Measurements from ENCODE around the gene SH2D4B. TPM values are rescaled to one million over a fixed set of nuclear protein-coding genes. Genes with fewer than 3 reads are reported as not detected.
A peak's percentile ranks its signal among the peaks of the same experiment; 100 is the strongest.

The SH2D4B gene
- total and polyA plus RNA-seq, 2 of the 13 experiments (the other 11 are each of a cell fraction or from before 2014, with no cell fraction given), result not detected

- DNase-seq (ENCODE audit: low spot score) (no peak), ATAC-seq (no peak), FAIRE-seq (no peak)
- intact Hi-C loops (cut with micrococcal nuclease; ENCODE audit: unreplicated experiment), result no loop called here
- H3K4me3 ChIP-seq (replicated peaks in 1 of 3; ENCODE audit: insufficient read depth in 1 of 3, low read depth in 2 of 3, low read length in 3 of 3), result no peak overlapping the region
- no peak overlapping the region for H2AFZ ChIP-seq (ENCODE audit: low read length)
- H3K4me2 ChIP-seq (ENCODE audit: low read depth, low read length), result no peak overlapping the region
- ChIA-PET POLR2A (no interaction called here), CTCF (ENCODE audit: low intra/inter-chr PET ratio, low total read pairs) (no interaction called here)
- H3K79me2 ChIP-seq (ENCODE audit: insufficient read depth, low read length), result no peaks in the 10 kb centered on the region
- H3K9ac ChIP-seq (ENCODE audit: insufficient read depth, low read depth, low read length), result no peak overlapping the region
- in situ Hi-C loops (cut with HindIII; ENCODE audit: extremely low pct_ligation_motif_present, low pct_unique_long_range_greater_than_20kb), result loop anchor here (25.0 kb wide), 1 partner anchor 256 kb away; no protein-coding TSS in a partner anchor
- no peak overlapping the region for H3K27ac ChIP-seq (ENCODE audit: extremely low read length, insufficient read depth, low read length)
- no TSS peak for BruUV-seq (replicated peaks)
- H3K36me3 ChIP-seq (replicated peaks in 1 of 2; ENCODE audit: control insufficient read depth in 1 of 2, insufficient read depth in 2 of 2, low read length in 2 of 2), result peaks cover 43 to 67% of the 10 kb centered on the region in 2 experiments
- H3K9me3 ChIP-seq (ENCODE audit: low read length), result no peaks in the 10 kb centered on the region
- H3K4me1 ChIP-seq (ENCODE audit: insufficient read depth, low read length), result no peaks in the 10 kb centered on the region
- WGBS (ENCODE audit: low lambda C conversion rate), result 95% methylated on average over 6 of the region's 17 CpGs
- no peaks in the 10 kb centered on the region for H3K27me3 ChIP-seq (ENCODE audit: control insufficient read depth in 1 of 2, insufficient read depth in 2 of 2, low read length in 2 of 2)
- TF ChIP-seq POLR2A (IDR thresholded peaks at IDR 0.05; ENCODE audit: insufficient read depth in 1 of 2, low read depth in 2 of 2, low read length in 2 of 2) (0 out of 4 replicates have a peak, but pooled peaks of 1 of the 2 experiments have one; percentile 17), E2F5 (CRISPR knock-in tag; conservative IDR thresholded peaks at IDR 0.05) (no peak)
- H4K20me1 ChIP-seq (ENCODE audit: insufficient read depth, low read length), result 0 out of 2 replicates have a peak, but pooled peaks cover 2% of the 10 kb centered on the region
Measured at GRCh38 chr10:80518143-80518806, 19.4 kb upstream of the SH2D4B start.

- ATAC-seq, result no peak
- Histone ChIP-seq H3K4me1 (ENCODE audit: insufficient read depth, low read length) (peaks cover 5% of the 10 kb centered on the region), H3K9me3 (ENCODE audit: low read length) (no peaks in the 10 kb centered on the region), H3K27ac (ENCODE audit: extremely low read length, insufficient read depth, low read length) (no peak overlapping the region), H4K20me1 (ENCODE audit: insufficient read depth, low read length) (0 out of 2 replicates have a peak, but pooled peaks cover 2% of the 10 kb centered on the region), H2AFZ (ENCODE audit: low read length) (no peak overlapping the region), H3K4me3 (replicated peaks in 1 of 3; ENCODE audit: insufficient read depth in 1 of 3, low read depth in 2 of 3, low read length in 3 of 3) (no peak overlapping the region), H3K36me3 (replicated peaks in 1 of 2; ENCODE audit: control insufficient read depth in 1 of 2, insufficient read depth in 2 of 2, low read length in 2 of 2) (peaks cover 38 to 61% of the 10 kb centered on the region in 2 experiments), H3K4me2 (ENCODE audit: low read depth, low read length) (no peak overlapping the region), H3K79me2 (ENCODE audit: insufficient read depth, low read length) (no peaks in the 10 kb centered on the region), H3K27me3 (ENCODE audit: control insufficient read depth in 1 of 2, insufficient read depth in 2 of 2, low read length in 2 of 2) (no peaks in the 10 kb centered on the region), H3K9ac (ENCODE audit: insufficient read depth, low read depth, low read length) (no peak overlapping the region)
- FAIRE-seq, result no peak
- in situ Hi-C loops (cut with HindIII; ENCODE audit: extremely low pct_ligation_motif_present, low pct_unique_long_range_greater_than_20kb), result loop anchor here (25.0 kb wide), 1 partner anchor 257 kb away; no protein-coding TSS in a partner anchor
- POLR2A ChIA-PET, result no interaction called here
- no TSS peak for BruUV-seq (replicated peaks)
- 99% methylated on average over 4 of the region's 7 CpGs for WGBS (ENCODE audit: low lambda C conversion rate)
- DNase-seq (ENCODE audit: low spot score), result no peak
- CTCF ChIA-PET (ENCODE audit: low intra/inter-chr PET ratio, low total read pairs), result no interaction called here
- intact Hi-C loops (cut with micrococcal nuclease; ENCODE audit: unreplicated experiment), result no loop called here
- TF ChIP-seq SP4 (CRISPR knock-in tag; IDR thresholded peaks at IDR 0.05), result no peak
- TF ChIP-seq, protein P1, sequence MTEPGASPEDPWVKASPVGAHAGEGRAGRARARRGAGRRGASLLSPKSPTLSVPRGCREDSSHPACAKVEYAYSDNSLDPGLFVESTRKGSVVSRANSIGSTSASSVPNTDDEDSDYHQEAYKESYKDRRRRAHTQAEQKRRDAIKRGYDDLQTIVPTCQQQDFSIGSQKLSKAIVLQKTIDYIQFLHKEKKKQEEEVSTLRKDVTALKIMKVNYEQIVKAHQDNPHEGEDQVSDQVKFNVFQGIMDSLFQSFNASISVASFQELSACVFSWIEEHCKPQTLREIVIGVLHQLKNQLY (CRISPR knock-in tag; IDR thresholded peaks at IDR 0.05), result no peak
- TF ChIP-seq, protein P2, sequence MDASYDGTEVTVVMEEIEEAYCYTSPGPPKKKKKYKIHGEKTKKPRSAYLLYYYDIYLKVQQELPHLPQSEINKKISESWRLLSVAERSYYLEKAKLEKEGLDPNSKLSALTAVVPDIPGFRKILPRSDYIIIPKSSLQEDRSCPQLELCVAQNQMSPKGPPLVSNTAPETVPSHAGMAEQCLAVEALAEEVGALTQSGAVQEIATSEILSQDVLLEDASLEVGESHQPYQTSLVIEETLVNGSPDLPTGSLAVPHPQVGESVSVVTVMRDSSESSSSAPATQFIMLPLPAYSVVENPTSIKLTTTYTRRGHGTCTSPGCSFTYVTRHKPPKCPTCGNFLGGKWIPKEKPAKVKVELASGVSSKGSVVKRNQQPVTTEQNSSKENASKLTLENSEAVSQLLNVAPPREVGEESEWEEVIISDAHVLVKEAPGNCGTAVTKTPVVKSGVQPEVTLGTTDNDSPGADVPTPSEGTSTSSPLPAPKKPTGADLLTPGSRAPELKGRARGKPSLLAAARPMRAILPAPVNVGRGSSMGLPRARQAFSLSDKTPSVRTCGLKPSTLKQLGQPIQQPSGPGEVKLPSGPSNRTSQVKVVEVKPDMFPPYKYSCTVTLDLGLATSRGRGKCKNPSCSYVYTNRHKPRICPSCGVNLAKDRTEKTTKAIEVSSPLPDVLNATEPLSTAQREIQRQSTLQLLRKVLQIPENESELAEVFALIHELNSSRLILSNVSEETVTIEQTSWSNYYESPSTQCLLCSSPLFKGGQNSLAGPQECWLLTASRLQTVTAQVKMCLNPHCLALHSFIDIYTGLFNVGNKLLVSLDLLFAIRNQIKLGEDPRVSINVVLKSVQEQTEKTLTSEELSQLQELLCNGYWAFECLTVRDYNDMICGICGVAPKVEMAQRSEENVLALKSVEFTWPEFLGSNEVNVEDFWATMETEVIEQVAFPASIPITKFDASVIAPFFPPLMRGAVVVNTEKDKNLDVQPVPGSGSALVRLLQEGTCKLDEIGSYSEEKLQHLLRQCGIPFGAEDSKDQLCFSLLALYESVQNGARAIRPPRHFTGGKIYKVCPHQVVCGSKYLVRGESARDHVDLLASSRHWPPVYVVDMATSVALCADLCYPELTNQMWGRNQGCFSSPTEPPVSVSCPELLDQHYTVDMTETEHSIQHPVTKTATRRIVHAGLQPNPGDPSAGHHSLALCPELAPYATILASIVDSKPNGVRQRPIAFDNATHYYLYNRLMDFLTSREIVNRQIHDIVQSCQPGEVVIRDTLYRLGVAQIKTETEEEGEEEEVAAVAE (CRISPR knock-in tag; IDR thresholded peaks at IDR 0.05; ENCODE audit: borderline replicate concordance), result no peak
- no peak for TF ChIP-seq ZFP41 (CRISPR knock-in tag; IDR thresholded peaks at IDR 0.05; ENCODE audit: borderline replicate concordance)
- no peak for TF ChIP-seq SMAD3 (CRISPR knock-in tag; IDR thresholded peaks at IDR 0.05)
- no peak for TF ChIP-seq ZBTB14 (CRISPR knock-in tag; IDR thresholded peaks at IDR 0.05)
Measured at GRCh38 chr10:80518807-80519360, 18.8 kb upstream of the SH2D4B start.

Measured in HepG2 (cell line).